Esophagus mucosa (tissue), 1 donor: ENCODE measurements around the gene CCDC146. TPM values are rescaled to one million over a fixed set of nuclear protein-coding genes. Genes with fewer than 3 reads are reported as not detected.
"Not testable (repeated sequence)": the region's sequence is repeated elsewhere in the genome, so short reads cannot be mapped to it uniquely, and the experiment has no call there.

Experiments
- ATAC-seq: fragments of 200-7000 bp; cut with Tn5 transposase; one replicate; pipeline ENCODE4 v1.9.1; 2020
- total RNA-seq: library from RNA; stranded (reverse); gene quantifications from one replicate; pipeline ENCODE4 v1.2.4, GENCODE V29; 2023
- donor health status: DM: yes; HTN: yes; CAD: no.

CCDC146 gene
- total RNA-seq, 1 donor from 2014 or later = 6.7 TPM

GRCh38 chr7:77202481-77202976, 80.1 kb downstream of the CCDC146 start:
- ATAC-seq = no peak

- ATAC-seq = no peak
These were observed 83.3 kb downstream of the CCDC146 start for GRCh38 chr7:77205706-77206105.

- no peak for ATAC-seq
These were observed 86.0 kb downstream of the CCDC146 start for GRCh38 chr7:77208416-77208815.

- no peak for ATAC-seq
These were observed 87.2 kb downstream of the CCDC146 start for GRCh38 chr7:77209479-77210139.

GRCh38 chr7:77216181-77216845, 93.9 kb downstream of the CCDC146 start:
- no peak for ATAC-seq

- ATAC-seq = peak; percentile 33
These were observed 95.2 kb downstream of the CCDC146 start for GRCh38 chr7:77217474-77218185.

- not testable (repeated sequence) for ATAC-seq
These were observed 97.4 kb downstream of the CCDC146 start for GRCh38 chr7:77219701-77220331.

- ATAC-seq = no peak
These were observed 99.7 kb downstream of the CCDC146 start for GRCh38 chr7:77222065-77222464.

GRCh38 chr7:77222819-77223218, 100.4 kb downstream of the CCDC146 start:
- no peak for ATAC-seq

- no peak for ATAC-seq
These were observed 100.8 kb downstream of the CCDC146 start for GRCh38 chr7:77223261-77223660.

- no peak for ATAC-seq
These were observed 104.0 kb downstream of the CCDC146 start for GRCh38 chr7:77226357-77226839.

- not testable (repeated sequence) for ATAC-seq
These were observed 106.4 kb downstream of the CCDC146 start for GRCh38 chr7:77228795-77229194.

GRCh38 chr7:77232467-77232866, 110.1 kb downstream of the CCDC146 start:
- no peak for ATAC-seq

- no peak for ATAC-seq
These were observed 112.9 kb downstream of the CCDC146 start for GRCh38 chr7:77235276-77235675.

GRCh38 chr7:77238703-77239136, 116.3 kb downstream of the CCDC146 start:
- no peak for ATAC-seq

- ATAC-seq = no peak
These were observed 117.1 kb downstream of the CCDC146 start for GRCh38 chr7:77239471-77239870.

GRCh38 chr7:77242068-77242467, 119.7 kb downstream of the CCDC146 start:
- ATAC-seq = no peak

GRCh38 chr7:77242554-77242953, 120.1 kb downstream of the CCDC146 start:
- no peak for ATAC-seq

- ATAC-seq = no peak
These were observed 122.0 kb downstream of the CCDC146 start for GRCh38 chr7:77244222-77244934.

- ATAC-seq = no peak
These were observed 122.8 kb downstream of the CCDC146 start for GRCh38 chr7:77245015-77245755.

- no peak for ATAC-seq
These were observed 123.7 kb downstream of the CCDC146 start for GRCh38 chr7:77246026-77246640.
